Activated naive CD8-positive, alpha-beta T cell treated with anti-CD3 and anti-CD28 coated beads for 36 hours (primary cell): ENCODE results near the gene DNM2. TPM values are rescaled to one million over a fixed set of nuclear protein-coding genes. Genes with fewer than 3 reads are reported as not detected.
"Not testable (repeated sequence)": the region's sequence is repeated elsewhere in the genome, so short reads cannot be mapped to it uniquely, and the experiment has no call there.

ENCODE experiments used
- DNase-seq: peaks from one replicate; pipeline ENCODE4 v3.0.0; 2021
- H3K27ac Mint-ChIP-seq: one replicate; pipeline ENCODE4 v1.8.0; 2022; ENCODE audit warnings: mild to moderate bottlenecking, moderate library complexity, mixed read lengths
- H3K27me3 Mint-ChIP-seq: one replicate; pipeline ENCODE4 v1.8.0; 2022; ENCODE audit warnings: mild to moderate bottlenecking, mixed read lengths
- H3K36me3 Mint-ChIP-seq: one replicate; pipeline ENCODE4 v1.8.0; 2021; ENCODE audit warnings: mild to moderate bottlenecking, mixed read lengths
- H3K4me1 Mint-ChIP-seq: one replicate; pipeline ENCODE4 v1.8.0; 2021; ENCODE audit warnings: mixed read lengths
- H3K4me3 Mint-ChIP-seq: one replicate; pipeline ENCODE4 v1.8.0; 2022; ENCODE audit warnings: mild to moderate bottlenecking, moderate library complexity, mixed read lengths
- H3K9me3 Mint-ChIP-seq: one replicate; pipeline ENCODE4 v1.8.0; 2022; ENCODE audit warnings: mixed read lengths
- total RNA-seq, 2 experiments: library from RNA; stranded (reverse); gene quantifications; one replicate each; pipeline ENCODE4 v1.2.3, GENCODE V29; 2021

DNM2 gene
- total RNA-seq, 2 experiments from 2014 or later, result 127 to 133 TPM

- H3K4me1 Mint-ChIP-seq, result peaks cover 60% of the 10 kb centered on the region
- no peaks in the 10 kb centered on the region for H3K27me3 Mint-ChIP-seq
- no peaks in the 10 kb centered on the region for H3K9me3 Mint-ChIP-seq
- DNase-seq, result no peak
- H3K27ac Mint-ChIP-seq, result peak overlapping the region; percentile 45
- peaks cover 5% of the 10 kb centered on the region for H3K36me3 Mint-ChIP-seq
- no peak overlapping the region for H3K4me3 Mint-ChIP-seq
These were observed 31.8 kb downstream of the DNM2 start for GRCh38 chr19:10749435-10750384.

- Mint-ChIP-seq H3K36me3 (peaks cover 17% of the 10 kb centered on the region), H3K4me1 (peaks cover 65% of the 10 kb centered on the region), H3K27ac (peak overlapping the region; percentile 78), H3K9me3 (no peaks in the 10 kb centered on the region), H3K4me3 (no peak overlapping the region), H3K27me3 (no peaks in the 10 kb centered on the region)
- DNase-seq, result no peak
These were observed 33.5 kb downstream of the DNM2 start for GRCh38 chr19:10751109-10751953.

- H3K27ac Mint-ChIP-seq, result peak overlapping the region; percentile 5
- DNase-seq, result no peak
- H3K9me3 Mint-ChIP-seq, result no peaks in the 10 kb centered on the region
- H3K4me3 Mint-ChIP-seq, result no peak overlapping the region
- peaks cover 74% of the 10 kb centered on the region for H3K4me1 Mint-ChIP-seq
- H3K27me3 Mint-ChIP-seq, result no peaks in the 10 kb centered on the region
- peaks cover 24% of the 10 kb centered on the region for H3K36me3 Mint-ChIP-seq
These were observed 34.5 kb downstream of the DNM2 start for GRCh38 chr19:10752237-10752912.

DNA sequence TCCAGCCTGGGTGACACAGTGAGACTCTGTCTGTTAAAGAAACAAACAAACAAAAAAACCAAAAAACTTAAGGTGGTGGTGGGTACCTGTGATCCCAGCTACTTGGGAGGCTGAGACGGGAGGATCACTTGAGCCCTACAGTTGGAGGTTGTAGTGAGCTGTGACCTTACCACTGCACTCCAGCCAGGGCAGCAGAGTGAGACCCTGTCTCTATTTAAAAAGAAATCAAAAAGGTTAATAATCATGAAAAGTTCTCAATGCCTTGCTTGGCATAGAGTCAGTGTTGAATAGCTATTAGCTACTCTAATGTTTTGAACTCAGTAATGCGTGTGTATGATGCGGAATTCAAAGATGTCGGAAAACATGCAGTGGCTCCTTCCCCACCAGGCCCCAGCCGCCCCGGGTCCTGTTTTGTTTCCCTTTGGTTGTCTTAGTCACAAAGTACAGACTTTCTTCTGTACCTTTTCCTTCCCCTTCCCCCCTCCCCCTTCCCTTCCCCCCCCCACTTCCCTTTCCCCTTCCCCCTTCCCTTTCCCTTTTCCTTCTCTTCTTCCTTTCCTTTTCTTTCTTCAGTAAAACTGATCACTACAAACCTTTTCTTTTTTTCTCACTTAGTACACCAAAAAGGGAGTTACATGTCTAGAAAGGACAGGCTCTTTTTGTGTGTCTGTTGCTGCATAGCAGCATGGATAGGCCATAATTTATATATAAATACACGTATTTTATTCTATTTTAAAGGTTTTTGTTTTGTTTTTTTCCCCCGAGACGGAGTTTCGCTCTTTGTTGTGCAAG lies 35.2 kb downstream of the DNM2 start:
- H3K27ac Mint-ChIP-seq, result peak overlapping the region; percentile 77

GRCh38 chr19:10756371-10756770 lies 38.5 kb downstream of the DNM2 start:
- no peak for DNase-seq
- Mint-ChIP-seq H3K36me3 (peaks cover 53% of the 10 kb centered on the region), H3K27me3 (no peaks in the 10 kb centered on the region), H3K27ac (peak overlapping the region; percentile 70), H3K9me3 (peaks cover 3% of the 10 kb centered on the region), H3K4me3 (no peak overlapping the region), H3K4me1 (peaks cover 75% of the 10 kb centered on the region)

More for the DNA sequence above, 35.2 kb downstream of the DNM2 start:
- H3K4me3 Mint-ChIP-seq, result no peak overlapping the region
- peaks cover 26% of the 10 kb centered on the region for H3K36me3 Mint-ChIP-seq
- peaks cover 71% of the 10 kb centered on the region for H3K4me1 Mint-ChIP-seq
- no peaks in the 10 kb centered on the region for H3K9me3 Mint-ChIP-seq
- no peak for DNase-seq
- H3K27me3 Mint-ChIP-seq, result no peaks in the 10 kb centered on the region

GRCh38 chr19:10756791-10757190 lies 38.9 kb downstream of the DNM2 start:
- H3K4me3 Mint-ChIP-seq, result no peak overlapping the region

DNA sequence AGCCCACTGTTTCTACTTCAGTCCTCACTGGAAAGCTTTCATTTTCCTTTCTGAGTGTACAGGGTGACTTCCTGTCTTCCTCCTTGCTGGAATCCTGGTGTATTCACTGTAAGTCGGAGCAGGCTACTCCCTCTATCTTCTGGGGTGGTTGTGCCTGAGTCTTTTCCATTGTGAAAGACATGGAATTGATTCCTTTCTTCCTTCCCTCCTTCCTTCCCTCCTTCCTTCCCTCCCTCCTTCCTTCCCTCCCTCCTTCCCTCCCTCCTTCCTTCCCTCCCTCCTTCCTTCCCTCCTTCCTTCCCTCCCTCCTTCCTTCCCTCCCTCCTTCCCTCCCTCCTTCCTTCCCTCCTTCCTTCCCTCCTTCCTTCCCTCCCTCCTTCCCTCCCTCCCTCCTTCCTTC lies 40.2 kb downstream of the DNM2 start:
- Mint-ChIP-seq H3K4me1 (peaks cover 79% of the 10 kb centered on the region), H3K27ac (peak overlapping the region; percentile 48)
- not testable (repeated sequence) for H3K4me3 Mint-ChIP-seq

More at GRCh38 chr19:10756791-10757190, 38.9 kb downstream of the DNM2 start:
- peak overlapping the region; percentile 70 for H3K27ac Mint-ChIP-seq
- peaks cover 77% of the 10 kb centered on the region for H3K4me1 Mint-ChIP-seq
- no peak for DNase-seq
- peaks cover 3% of the 10 kb centered on the region for H3K9me3 Mint-ChIP-seq
- H3K36me3 Mint-ChIP-seq, result peaks cover 57% of the 10 kb centered on the region
- no peaks in the 10 kb centered on the region for H3K27me3 Mint-ChIP-seq

GRCh38 chr19:10758978-10759377 lies 41.1 kb downstream of the DNM2 start:
- no peak for DNase-seq
- H3K4me3 Mint-ChIP-seq, result peak overlapping the region; percentile 76
- H3K36me3 Mint-ChIP-seq, result peaks cover 68% of the 10 kb centered on the region
- H3K27ac Mint-ChIP-seq, result peak overlapping the region; percentile 91
- H3K27me3 Mint-ChIP-seq, result no peaks in the 10 kb centered on the region
- peaks cover 81% of the 10 kb centered on the region for H3K4me1 Mint-ChIP-seq
- peaks cover 3% of the 10 kb centered on the region for H3K9me3 Mint-ChIP-seq

More for the DNA sequence above, 40.2 kb downstream of the DNM2 start:
- H3K27me3 Mint-ChIP-seq, H3K9me3 Mint-ChIP-seq, DNase-seq: not testable (repeated sequence)
- peaks cover 66% of the 10 kb centered on the region for H3K36me3 Mint-ChIP-seq

DNA sequence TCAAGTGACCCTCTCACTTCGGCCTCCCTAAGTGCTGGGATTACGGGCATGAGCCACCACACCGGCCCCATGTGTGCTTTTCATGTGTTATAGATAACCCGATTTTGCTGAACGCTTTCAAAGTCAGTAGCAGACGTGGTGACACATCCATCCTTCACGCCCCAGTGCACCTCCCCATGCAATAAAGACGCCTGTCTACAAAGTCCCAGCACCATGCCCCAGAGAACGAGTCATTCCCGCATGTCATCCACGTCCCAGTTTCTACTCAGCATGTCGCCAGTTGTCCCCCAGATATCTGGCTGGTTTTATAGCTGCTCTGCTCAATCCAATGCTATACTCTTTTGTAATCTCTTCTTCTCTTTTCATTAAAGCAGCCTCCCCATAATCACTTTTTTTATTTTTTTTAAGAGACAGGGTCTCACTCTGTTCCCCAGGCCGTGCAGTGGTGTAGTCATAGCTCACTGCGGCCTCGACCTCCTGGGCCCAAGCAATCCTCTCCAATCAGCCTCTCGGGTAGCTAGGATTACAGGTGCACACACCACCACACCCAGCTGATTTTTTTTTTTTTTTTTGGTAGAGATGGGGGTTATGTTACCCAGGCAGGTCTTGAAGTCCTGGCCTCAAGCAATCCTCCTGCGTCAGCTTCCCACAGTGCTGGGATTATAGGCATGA lies 42.5 kb downstream of the DNM2 start:
- Mint-ChIP-seq H3K27ac (peak overlapping the region; percentile 91), H3K27me3 (no peaks in the 10 kb centered on the region), H3K4me1 (peaks cover 78% of the 10 kb centered on the region), H3K4me3 (peak overlapping the region; percentile 76), H3K36me3 (peaks cover 58% of the 10 kb centered on the region), H3K9me3 (peaks cover 3% of the 10 kb centered on the region)
- DNase-seq, result peak; percentile 41

DNA sequence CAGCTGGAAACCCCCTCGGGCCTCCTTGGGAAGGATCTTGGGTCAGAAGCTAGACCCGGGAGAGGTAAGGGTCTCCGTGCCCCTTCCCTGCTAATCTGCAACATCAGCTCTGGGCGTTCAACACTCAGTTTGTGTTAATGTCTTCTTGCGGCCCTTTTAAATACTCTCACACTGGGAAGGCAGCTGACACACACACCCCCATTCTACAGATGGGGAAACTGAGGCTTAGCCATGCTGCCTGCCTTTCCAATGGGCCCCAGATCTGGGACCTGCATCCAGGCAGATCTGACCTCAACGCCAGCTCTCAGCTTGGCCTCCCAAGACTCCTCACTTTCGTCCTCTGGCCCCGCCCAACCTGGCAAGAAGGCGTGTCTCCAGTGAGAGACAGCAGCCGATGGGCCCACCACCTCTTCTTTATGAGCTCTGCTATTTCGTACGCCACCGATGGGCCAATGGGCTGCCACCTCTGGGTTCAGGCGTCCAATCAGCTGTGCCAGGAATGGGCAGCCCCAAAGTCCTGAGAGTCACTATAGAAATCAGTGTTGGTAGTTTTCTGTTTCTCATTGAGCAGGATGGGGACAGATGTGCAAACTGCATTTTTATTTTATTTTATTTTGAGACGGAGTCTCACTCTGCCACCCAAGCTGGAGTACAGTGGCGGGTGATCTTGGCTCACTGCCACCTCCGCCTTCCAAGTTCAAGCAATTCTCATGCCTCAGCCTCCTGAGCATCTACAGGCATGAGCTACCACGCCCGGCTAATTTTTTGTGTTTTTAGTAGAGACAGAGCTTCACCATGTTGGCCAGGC lies 43.8 kb downstream of the DNM2 start:
- Mint-ChIP-seq H3K36me3 (peaks cover 50% of the 10 kb centered on the region), H3K9me3 (peaks cover 3% of the 10 kb centered on the region), H3K27ac (peak overlapping the region; percentile 74), H3K27me3 (no peaks in the 10 kb centered on the region), H3K4me1 (peaks cover 71% of the 10 kb centered on the region), H3K4me3 (no peak overlapping the region)
- DNase-seq, result no peak

DNA sequence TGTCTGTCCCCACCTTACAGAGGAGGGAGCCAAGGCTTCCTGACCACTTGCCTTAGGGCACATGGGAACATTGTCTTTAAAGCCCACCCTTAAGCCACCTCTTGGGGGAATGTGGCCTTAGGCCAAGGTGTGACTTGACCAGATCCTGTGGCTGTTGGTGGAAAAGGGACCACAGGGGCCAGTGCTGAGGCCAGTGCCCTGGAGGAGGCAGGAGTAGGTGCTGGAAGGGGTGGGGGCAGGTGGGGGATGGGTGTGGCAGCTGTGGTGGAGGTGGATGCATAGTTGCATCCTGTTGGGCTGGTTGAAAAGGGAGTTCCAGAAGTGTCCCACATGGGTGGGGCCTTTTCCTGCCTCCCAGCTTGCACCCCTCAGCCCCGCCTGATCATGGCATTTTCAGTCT lies 44.8 kb downstream of the DNM2 start:
- Mint-ChIP-seq H3K4me1 (peaks cover 62% of the 10 kb centered on the region), H3K36me3 (peaks cover 46% of the 10 kb centered on the region), H3K9me3 (peaks cover 3% of the 10 kb centered on the region), H3K27me3 (no peaks in the 10 kb centered on the region), H3K4me3 (no peak overlapping the region), H3K27ac (peak overlapping the region; percentile 74)
- DNase-seq, result no peak

- H3K4me3 Mint-ChIP-seq, result no peak overlapping the region
- no peaks in the 10 kb centered on the region for H3K27me3 Mint-ChIP-seq
- H3K4me1 Mint-ChIP-seq, result peaks cover 61% of the 10 kb centered on the region
- DNase-seq, result no peak
- H3K9me3 Mint-ChIP-seq, result peaks cover 3% of the 10 kb centered on the region
- H3K27ac Mint-ChIP-seq, result peak overlapping the region; percentile 39
- H3K36me3 Mint-ChIP-seq, result peaks cover 43% of the 10 kb centered on the region
These were observed 45.5 kb downstream of the DNM2 start for GRCh38 chr19:10763411-10763810.

DNA sequence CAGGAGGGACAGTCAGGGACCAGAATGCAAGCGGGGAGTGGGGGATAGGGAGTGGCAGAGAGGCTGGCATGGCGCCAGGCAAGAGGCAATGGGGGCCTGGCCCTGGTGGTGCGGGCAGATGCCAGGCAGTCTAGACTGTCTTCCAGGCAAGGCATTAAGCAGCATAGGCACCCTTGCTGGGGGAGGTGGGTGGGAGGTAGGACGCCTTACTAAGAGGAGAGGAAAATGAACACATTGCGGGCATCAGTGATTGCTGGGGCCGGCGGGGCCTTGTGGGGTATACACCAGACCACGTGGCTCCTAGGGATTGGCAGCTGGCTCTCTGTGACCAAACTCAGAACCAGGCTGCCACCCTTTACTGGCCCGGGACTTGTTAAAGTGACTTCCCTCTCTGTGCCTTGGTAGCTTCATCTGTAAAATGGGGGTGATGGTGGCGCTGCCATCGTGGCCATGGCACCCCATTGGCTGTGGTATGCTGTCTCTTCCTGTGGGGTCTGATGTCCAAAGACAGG lies 46.0 kb downstream of the DNM2 start:
- H3K36me3 Mint-ChIP-seq, result peaks cover 38% of the 10 kb centered on the region
- H3K4me1 Mint-ChIP-seq, result peaks cover 59% of the 10 kb centered on the region
- H3K27me3 Mint-ChIP-seq, result no peaks in the 10 kb centered on the region
- peak overlapping the region; percentile 39 for H3K27ac Mint-ChIP-seq
- no peak overlapping the region for H3K4me3 Mint-ChIP-seq
- peaks cover under 1% of the 10 kb centered on the region for H3K9me3 Mint-ChIP-seq
- no peak for DNase-seq
